ENCODE data around the gene COL4A6. TPM values are rescaled to one million over a fixed set of nuclear protein-coding genes. Genes with fewer than 3 reads are reported as not detected.

COL4A6 gene
- total RNA-seq, 1 experiment from 2014 or later: under 0.01 TPM

- H3K27ac ChIP-seq: no peak overlapping the region
- no peaks in the 10 kb centered on the region for H3K4me1 ChIP-seq (replicated peaks)
- H3K4me3 ChIP-seq: no peak overlapping the region
- no peak for DNase-seq (ENCODE audit: low read depth in 1 of 2, low spot score in 2 of 2)
- no peaks in the 10 kb centered on the region; the same call in 1 of the 2 replicates for H3K36me3 ChIP-seq
- no peaks in the 10 kb centered on the region for H3K9me3 ChIP-seq (replicated peaks)
- no peaks in the 10 kb centered on the region for H3K27me3 ChIP-seq (replicated peaks)
These were observed 693 bp downstream of the COL4A6 start for GRCh38 chrX:108437349-108438109.

DNA sequence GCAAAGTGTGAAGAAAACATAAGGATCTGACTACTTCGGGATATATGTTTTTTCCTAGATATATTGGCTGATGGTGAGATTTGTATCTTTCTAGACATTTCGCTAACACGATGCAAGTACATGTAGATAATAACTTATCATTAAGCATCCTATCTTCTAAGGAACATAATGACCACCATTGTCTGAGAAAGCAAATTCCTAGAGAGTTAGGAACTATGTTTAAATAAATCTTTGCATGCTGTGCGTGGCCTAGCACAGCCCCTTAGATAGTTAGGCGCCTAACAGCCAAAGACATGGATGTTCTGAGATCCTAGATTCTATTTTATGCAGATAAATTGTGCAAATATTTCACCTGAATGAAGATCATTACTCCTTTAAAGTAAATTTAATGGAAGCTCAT, 3.0 kb downstream of the COL4A6 start:
- no peak overlapping the region for H3K4me3 ChIP-seq
- H3K36me3 ChIP-seq: no peaks in the 10 kb centered on the region; the same call in 1 of the 2 replicates
- H3K9me3 ChIP-seq (replicated peaks): no peaks in the 10 kb centered on the region
- no peak for DNase-seq (ENCODE audit: low read depth in 1 of 2, low spot score in 2 of 2)
- no peak overlapping the region for H3K27ac ChIP-seq
- no peaks in the 10 kb centered on the region for H3K27me3 ChIP-seq (replicated peaks)
- no peaks in the 10 kb centered on the region for H3K4me1 ChIP-seq (replicated peaks)

DNA sequence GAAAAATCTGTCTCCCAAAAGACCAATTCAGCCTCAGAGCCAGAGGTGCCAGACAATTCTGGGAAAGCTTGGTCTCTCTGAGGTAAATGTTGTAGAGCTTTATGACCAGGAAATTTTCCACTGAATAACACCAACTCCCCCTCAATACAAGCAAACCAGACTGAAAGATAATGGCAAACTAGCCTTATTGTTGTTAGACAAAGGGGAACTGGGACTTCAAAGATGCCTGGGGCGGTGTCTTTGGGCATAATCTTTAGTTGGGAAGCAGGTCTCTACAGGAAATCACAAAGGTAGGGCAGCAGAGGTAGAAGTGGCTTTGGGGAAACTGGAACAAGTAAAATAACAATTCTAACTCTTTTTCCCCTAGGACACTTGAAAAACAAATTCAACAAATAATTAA, 12.0 kb downstream of the COL4A6 start:
- Histone ChIP-seq H3K36me3 (no peaks in the 10 kb centered on the region), H3K4me3 (no peak overlapping the region), H3K4me1 (replicated peaks) (no peaks in the 10 kb centered on the region), H3K27me3 (replicated peaks) (no peaks in the 10 kb centered on the region), H3K9me3 (replicated peaks) (no peaks in the 10 kb centered on the region), H3K27ac (no peak overlapping the region)
- no peak for DNase-seq (ENCODE audit: low read depth in 1 of 2, low spot score in 2 of 2)

DNA sequence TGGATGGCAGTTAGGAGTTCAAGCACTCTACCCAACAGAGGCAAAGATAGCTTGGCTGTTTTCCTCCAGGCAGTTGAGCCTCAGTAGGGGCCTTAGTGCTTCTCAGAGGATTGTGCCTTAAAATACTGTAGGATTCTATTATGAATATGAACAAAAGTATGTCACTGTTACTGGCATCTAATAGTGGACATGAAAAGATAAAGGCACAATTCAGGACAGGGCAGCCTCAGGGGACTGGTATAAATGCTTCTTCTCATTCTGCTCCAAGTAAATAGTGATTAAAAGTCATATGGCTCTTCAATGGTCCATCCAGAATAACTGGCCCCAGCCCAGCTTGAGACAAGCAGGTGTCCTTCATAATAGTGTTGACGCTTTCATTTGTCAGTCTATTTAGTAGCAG, 17.7 kb downstream of the COL4A6 start:
- Histone ChIP-seq H3K4me3 (no peak overlapping the region), H3K9me3 (replicated peaks) (no peaks in the 10 kb centered on the region), H3K27ac (no peak overlapping the region), H3K36me3 (no peaks in the 10 kb centered on the region), H3K4me1 (replicated peaks) (no peaks in the 10 kb centered on the region), H3K27me3 (replicated peaks) (no peaks in the 10 kb centered on the region)
- no peak for DNase-seq (ENCODE audit: low read depth in 1 of 2, low spot score in 2 of 2)

DNA sequence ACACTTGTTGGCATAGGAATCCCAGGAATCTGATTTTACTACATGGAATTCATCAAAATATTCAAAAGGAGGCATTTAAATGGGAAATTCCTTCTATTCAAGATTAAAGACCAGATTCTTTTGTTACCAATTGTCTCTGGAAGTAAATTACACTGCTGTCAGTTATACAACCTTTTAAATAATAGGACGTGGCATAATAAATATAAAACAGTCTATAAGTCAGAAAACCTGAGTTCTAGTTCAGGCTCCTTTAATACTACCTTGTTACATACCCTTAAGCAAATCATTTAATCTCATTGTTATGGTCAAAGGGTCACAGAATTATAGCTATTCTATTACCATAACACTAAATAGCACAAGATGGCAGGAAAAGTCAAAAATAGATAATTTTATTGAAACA, 18.8 kb downstream of the COL4A6 start:
- Histone ChIP-seq H3K36me3 (no peaks in the 10 kb centered on the region), H3K9me3 (replicated peaks) (no peaks in the 10 kb centered on the region), H3K4me1 (replicated peaks) (no peaks in the 10 kb centered on the region), H3K27ac (no peak overlapping the region), H3K27me3 (replicated peaks) (no peaks in the 10 kb centered on the region), H3K4me3 (no peak overlapping the region)
- no peak for DNase-seq (ENCODE audit: low read depth in 1 of 2, low spot score in 2 of 2)

GRCh38 chrX:108417257-108417656, 21.0 kb downstream of the COL4A6 start:
- DNase-seq (ENCODE audit: low read depth in 1 of 2, low spot score in 2 of 2): no peak
- Histone ChIP-seq H3K4me1 (replicated peaks) (no peaks in the 10 kb centered on the region), H3K27ac (no peak overlapping the region), H3K36me3 (no peaks in the 10 kb centered on the region), H3K9me3 (replicated peaks) (no peaks in the 10 kb centered on the region), H3K27me3 (replicated peaks) (no peaks in the 10 kb centered on the region), H3K4me3 (no peak overlapping the region)

- no peak overlapping the region for H3K27ac ChIP-seq
- H3K9me3 ChIP-seq (replicated peaks): no peaks in the 10 kb centered on the region
- H3K27me3 ChIP-seq (replicated peaks): no peaks in the 10 kb centered on the region
- no peak overlapping the region for H3K4me3 ChIP-seq
- DNase-seq (ENCODE audit: low read depth in 1 of 2, low spot score in 2 of 2): no peak
- no peaks in the 10 kb centered on the region for H3K36me3 ChIP-seq
- no peaks in the 10 kb centered on the region for H3K4me1 ChIP-seq (replicated peaks)
These were observed 22.3 kb downstream of the COL4A6 start for GRCh38 chrX:108415891-108416290.

GRCh38 chrX:108415146-108415545, 23.1 kb downstream of the COL4A6 start:
- Histone ChIP-seq H3K4me3 (no peak overlapping the region), H3K9me3 (replicated peaks) (no peaks in the 10 kb centered on the region), H3K4me1 (replicated peaks) (no peaks in the 10 kb centered on the region), H3K36me3 (no peaks in the 10 kb centered on the region), H3K27ac (no peak overlapping the region), H3K27me3 (replicated peaks) (no peaks in the 10 kb centered on the region)
- no peak for DNase-seq (ENCODE audit: low read depth in 1 of 2, low spot score in 2 of 2)

- no peaks in the 10 kb centered on the region for H3K9me3 ChIP-seq (replicated peaks)
- no peak for DNase-seq (ENCODE audit: low read depth in 1 of 2, low spot score in 2 of 2)
- H3K4me3 ChIP-seq: no peak overlapping the region
- H3K36me3 ChIP-seq: no peaks in the 10 kb centered on the region
- no peak overlapping the region for H3K27ac ChIP-seq
- no peaks in the 10 kb centered on the region for H3K4me1 ChIP-seq (replicated peaks)
- no peaks in the 10 kb centered on the region for H3K27me3 ChIP-seq (replicated peaks)
These were observed 25.4 kb downstream of the COL4A6 start for GRCh38 chrX:108412783-108413182.

DNA sequence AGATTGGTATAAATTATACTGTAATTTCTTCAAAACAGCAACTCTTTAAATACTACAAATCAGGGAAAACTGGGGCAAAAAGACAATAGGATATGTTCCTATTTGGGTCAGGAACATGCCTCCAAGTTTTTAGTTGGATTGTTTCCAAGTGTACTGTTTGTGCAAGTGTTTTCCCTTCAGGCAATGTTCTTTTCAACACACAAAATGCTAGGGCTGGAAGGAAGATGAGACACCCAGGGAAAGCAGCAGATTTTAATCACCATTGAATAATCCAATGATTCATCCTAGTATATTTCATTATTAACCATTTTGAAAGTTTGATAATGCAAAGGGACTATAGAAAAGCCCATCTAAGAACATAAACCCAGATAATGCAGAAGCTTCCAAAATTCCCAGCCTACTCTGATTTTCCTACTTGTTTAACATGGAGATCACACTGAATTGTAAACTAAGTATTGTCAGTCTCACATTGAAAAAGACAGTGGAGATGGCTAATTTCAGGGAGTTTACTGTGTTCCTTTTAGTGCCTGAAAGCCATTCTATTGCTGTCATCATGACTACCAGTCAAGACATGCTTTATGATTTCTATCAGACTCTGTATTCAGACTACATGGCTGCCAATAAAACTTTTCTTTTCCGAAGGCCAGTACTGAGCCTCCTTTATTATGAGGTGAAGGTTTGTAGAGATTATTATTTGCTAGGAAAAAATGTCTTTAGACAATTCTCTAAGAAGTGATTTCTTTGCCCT, 38.6 kb downstream of the COL4A6 start:
- DNase-seq (ENCODE audit: low read depth in 1 of 2, low spot score in 2 of 2): no peak
- Histone ChIP-seq H3K9me3 (replicated peaks) (no peaks in the 10 kb centered on the region), H3K27ac (no peak overlapping the region), H3K4me3 (no peak overlapping the region), H3K4me1 (replicated peaks) (no peaks in the 10 kb centered on the region; the same call in 1 of the 2 replicates), H3K36me3 (no peaks in the 10 kb centered on the region), H3K27me3 (replicated peaks) (no peaks in the 10 kb centered on the region)

GRCh38 chrX:108397627-108398391, 40.4 kb downstream of the COL4A6 start:
- Histone ChIP-seq H3K27ac (no peak overlapping the region), H3K4me3 (no peak overlapping the region), H3K36me3 (no peaks in the 10 kb centered on the region), H3K4me1 (replicated peaks) (no peaks in the 10 kb centered on the region; the same call in 1 of the 2 replicates), H3K27me3 (replicated peaks) (no peaks in the 10 kb centered on the region), H3K9me3 (replicated peaks) (no peaks in the 10 kb centered on the region)
- no peak for DNase-seq (ENCODE audit: low read depth in 1 of 2, low spot score in 2 of 2)

DNA sequence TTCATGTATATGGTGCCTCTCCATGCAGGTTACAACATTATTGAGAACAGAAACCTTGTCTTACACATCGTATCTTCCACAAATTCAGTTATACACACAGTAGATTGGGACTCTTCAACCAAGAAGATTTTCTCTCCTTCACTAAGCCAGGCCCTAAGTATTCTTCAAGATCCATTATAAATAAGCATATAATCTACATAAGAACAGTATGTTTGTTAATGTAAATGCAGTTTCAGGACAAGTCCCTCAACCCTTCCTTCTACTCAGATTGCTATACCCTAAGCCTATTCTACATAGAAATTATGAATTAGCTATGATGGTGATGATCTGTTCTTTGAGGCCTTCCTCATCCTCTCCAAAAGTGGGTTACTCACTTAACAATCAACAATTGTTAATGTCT, 41.2 kb downstream of the COL4A6 start:
- Histone ChIP-seq H3K9me3 (replicated peaks) (no peaks in the 10 kb centered on the region), H3K27ac (no peak overlapping the region), H3K4me3 (no peak overlapping the region), H3K4me1 (replicated peaks) (no peaks in the 10 kb centered on the region; the same call in 1 of the 2 replicates), H3K36me3 (no peaks in the 10 kb centered on the region), H3K27me3 (replicated peaks) (no peaks in the 10 kb centered on the region)
- no peak for DNase-seq (ENCODE audit: low read depth in 1 of 2, low spot score in 2 of 2)

GRCh38 chrX:108396188-108396891, 41.9 kb downstream of the COL4A6 start:
- H3K4me1 ChIP-seq (replicated peaks): no peaks in the 10 kb centered on the region; the same call in 1 of the 2 replicates
- no peak overlapping the region for H3K27ac ChIP-seq
- H3K27me3 ChIP-seq (replicated peaks): no peaks in the 10 kb centered on the region
- no peaks in the 10 kb centered on the region for H3K36me3 ChIP-seq
- no peaks in the 10 kb centered on the region for H3K9me3 ChIP-seq (replicated peaks)
- H3K4me3 ChIP-seq: no peak overlapping the region
- no peak for DNase-seq (ENCODE audit: low read depth in 1 of 2, low spot score in 2 of 2)

Measured in SJSA1 (cell line).